ENCODE measurements around the gene CEL.

Gene CEL

DNA sequence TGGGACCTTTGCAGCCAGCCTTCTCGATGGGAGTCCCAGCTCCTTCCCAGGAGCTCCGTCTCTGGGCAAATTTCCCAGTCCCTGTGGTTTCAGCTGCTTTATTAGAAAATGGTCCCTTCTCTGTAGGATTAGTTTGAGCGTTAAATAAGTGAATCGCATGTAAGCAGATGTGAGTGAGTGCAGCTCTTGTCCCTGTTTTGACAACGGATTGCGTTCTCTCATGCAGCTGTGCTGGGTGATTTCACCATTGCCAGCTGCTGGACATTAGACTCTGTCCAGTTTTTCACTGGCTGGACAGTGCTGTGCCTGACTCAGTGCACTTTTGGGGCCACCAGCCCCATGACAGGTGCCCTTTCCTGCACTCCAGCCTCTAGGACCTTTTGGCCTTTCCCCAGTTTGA, 11.6 kb upstream of the CEL start:
- ATAC-seq: no peak
- no peak for TF ChIP-seq RARB (CRISPR knock-in tag; IDR thresholded peaks at IDR 0.05)
- no peak for TF ChIP-seq SNAI2 (CRISPR knock-in tag; IDR thresholded peaks at IDR 0.05)
- no peak for TF ChIP-seq ZFP30 (CRISPR knock-in tag; IDR thresholded peaks at IDR 0.05)
- no peak for TF ChIP-seq ZNF8 (CRISPR knock-in tag; IDR thresholded peaks at IDR 0.05)
- TF ChIP-seq TOX (CRISPR knock-in tag; IDR thresholded peaks at IDR 0.05; ENCODE audit: borderline replicate concordance): no peak

DNA sequence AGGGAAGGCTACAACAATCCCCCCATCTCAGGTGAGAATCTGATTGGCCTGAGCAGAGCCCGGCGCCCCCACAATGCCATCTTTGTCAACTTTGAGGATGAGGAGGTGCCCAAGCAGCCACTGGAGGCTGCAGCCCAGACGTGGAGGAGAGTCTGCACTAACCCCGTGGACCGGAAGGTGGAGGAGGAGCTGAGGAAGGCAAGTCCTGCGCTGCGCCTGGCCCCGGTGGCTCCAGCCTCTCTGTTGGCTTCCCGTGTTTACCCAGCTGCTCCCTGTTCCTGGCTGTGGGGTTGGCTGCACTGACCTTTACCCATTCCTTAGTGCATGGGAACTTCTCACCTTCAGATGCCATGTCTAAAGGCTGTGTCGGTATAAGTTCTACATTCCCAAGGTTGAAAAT, 11.0 kb upstream of the CEL start:
- no peak for TF ChIP-seq SNAI2 (CRISPR knock-in tag; IDR thresholded peaks at IDR 0.05)
- TF ChIP-seq ZFP30 (CRISPR knock-in tag; IDR thresholded peaks at IDR 0.05): no peak
- TF ChIP-seq ISL1 (CRISPR knock-in tag; IDR thresholded peaks at IDR 0.05): no peak
- TF ChIP-seq ZFP3 (CRISPR knock-in tag; IDR thresholded peaks at IDR 0.05): no peak
- no peak for TF ChIP-seq ZC3H10 (CRISPR knock-in tag; IDR thresholded peaks at IDR 0.05)
- no peak for TF ChIP-seq BACH2 (CRISPR knock-in tag; IDR thresholded peaks at IDR 0.05; ENCODE audit: borderline replicate concordance)
- no peak for ATAC-seq

DNA sequence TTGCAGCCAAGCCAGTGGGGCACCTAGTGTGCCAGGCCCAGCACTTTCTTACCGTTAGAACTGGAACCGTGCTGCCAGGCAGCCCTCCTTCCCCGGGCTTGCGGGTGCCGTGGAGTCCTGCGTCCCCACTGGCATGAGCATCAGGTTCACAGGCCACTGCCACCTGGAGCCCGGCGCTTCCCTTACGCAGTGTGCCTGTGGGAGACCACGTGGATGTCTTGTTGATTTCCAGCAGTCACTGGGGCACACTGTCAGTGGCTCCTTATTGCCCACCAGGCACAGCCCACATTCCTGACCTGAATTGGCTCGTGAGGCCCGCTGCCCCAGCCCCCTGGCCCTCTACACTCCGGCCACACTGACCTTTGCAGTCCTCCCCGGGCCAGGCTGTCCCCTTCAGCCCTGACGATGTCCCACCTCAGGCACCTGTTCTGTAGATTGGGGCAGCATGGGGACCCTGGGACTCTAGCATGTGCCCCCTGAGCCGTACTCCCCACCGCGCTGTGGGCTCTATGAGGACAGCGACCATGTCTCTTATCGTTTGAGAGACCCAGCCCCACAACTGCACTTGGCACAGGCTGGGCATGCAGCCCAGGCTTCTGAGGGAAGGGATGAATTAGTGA, 10.4 kb upstream of the CEL start:
- ATAC-seq: no peak
- TF ChIP-seq ESRRG (CRISPR knock-in tag; IDR thresholded peaks at IDR 0.05): no peak
- TF ChIP-seq ZNF565 (CRISPR knock-in tag; conservative IDR thresholded peaks at IDR 0.05; ENCODE audit: low read depth): no peak
- TF ChIP-seq, protein P1, sequence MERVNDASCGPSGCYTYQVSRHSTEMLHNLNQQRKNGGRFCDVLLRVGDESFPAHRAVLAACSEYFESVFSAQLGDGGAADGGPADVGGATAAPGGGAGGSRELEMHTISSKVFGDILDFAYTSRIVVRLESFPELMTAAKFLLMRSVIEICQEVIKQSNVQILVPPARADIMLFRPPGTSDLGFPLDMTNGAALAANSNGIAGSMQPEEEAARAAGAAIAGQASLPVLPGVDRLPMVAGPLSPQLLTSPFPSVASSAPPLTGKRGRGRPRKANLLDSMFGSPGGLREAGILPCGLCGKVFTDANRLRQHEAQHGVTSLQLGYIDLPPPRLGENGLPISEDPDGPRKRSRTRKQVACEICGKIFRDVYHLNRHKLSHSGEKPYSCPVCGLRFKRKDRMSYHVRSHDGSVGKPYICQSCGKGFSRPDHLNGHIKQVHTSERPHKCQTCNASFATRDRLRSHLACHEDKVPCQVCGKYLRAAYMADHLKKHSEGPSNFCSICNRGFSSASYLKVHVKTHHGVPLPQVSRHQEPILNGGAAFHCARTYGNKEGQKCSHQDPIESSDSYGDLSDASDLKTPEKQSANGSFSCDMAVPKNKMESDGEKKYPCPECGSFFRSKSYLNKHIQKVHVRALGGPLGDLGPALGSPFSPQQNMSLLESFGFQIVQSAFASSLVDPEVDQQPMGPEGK (CRISPR knock-in tag; IDR thresholded peaks at IDR 0.05; ENCODE audit: borderline replicate concordance): no peak
- TF ChIP-seq ARNTL (CRISPR knock-in tag; IDR thresholded peaks at IDR 0.05; ENCODE audit: borderline replicate concordance, low read depth): no peak
- TF ChIP-seq, protein P2, sequence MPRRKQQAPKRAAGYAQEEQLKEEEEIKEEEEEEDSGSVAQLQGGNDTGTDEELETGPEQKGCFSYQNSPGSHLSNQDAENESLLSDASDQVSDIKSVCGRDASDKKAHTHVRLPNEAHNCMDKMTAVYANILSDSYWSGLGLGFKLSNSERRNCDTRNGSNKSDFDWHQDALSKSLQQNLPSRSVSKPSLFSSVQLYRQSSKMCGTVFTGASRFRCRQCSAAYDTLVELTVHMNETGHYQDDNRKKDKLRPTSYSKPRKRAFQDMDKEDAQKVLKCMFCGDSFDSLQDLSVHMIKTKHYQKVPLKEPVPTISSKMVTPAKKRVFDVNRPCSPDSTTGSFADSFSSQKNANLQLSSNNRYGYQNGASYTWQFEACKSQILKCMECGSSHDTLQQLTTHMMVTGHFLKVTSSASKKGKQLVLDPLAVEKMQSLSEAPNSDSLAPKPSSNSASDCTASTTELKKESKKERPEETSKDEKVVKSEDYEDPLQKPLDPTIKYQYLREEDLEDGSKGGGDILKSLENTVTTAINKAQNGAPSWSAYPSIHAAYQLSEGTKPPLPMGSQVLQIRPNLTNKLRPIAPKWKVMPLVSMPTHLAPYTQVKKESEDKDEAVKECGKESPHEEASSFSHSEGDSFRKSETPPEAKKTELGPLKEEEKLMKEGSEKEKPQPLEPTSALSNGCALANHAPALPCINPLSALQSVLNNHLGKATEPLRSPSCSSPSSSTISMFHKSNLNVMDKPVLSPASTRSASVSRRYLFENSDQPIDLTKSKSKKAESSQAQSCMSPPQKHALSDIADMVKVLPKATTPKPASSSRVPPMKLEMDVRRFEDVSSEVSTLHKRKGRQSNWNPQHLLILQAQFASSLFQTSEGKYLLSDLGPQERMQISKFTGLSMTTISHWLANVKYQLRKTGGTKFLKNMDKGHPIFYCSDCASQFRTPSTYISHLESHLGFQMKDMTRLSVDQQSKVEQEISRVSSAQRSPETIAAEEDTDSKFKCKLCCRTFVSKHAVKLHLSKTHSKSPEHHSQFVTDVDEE (CRISPR knock-in tag; IDR thresholded peaks at IDR 0.05): no peak
- no peak for TF ChIP-seq BACH2 (CRISPR knock-in tag; IDR thresholded peaks at IDR 0.05; ENCODE audit: borderline replicate concordance)
- no peak for TF ChIP-seq SNAI2 (CRISPR knock-in tag; IDR thresholded peaks at IDR 0.05)
- TF ChIP-seq PPARA (CRISPR knock-in tag; IDR thresholded peaks at IDR 0.05; ENCODE audit: borderline replicate concordance): no peak
- no peak for TF ChIP-seq ZNF8 (CRISPR knock-in tag; IDR thresholded peaks at IDR 0.05)
- TF ChIP-seq TCF4 (CRISPR knock-in tag; IDR thresholded peaks at IDR 0.05; ENCODE audit: borderline replicate concordance): no peak
- TF ChIP-seq CSDC2 (CRISPR knock-in tag; IDR thresholded peaks at IDR 0.05): no peak

DNA sequence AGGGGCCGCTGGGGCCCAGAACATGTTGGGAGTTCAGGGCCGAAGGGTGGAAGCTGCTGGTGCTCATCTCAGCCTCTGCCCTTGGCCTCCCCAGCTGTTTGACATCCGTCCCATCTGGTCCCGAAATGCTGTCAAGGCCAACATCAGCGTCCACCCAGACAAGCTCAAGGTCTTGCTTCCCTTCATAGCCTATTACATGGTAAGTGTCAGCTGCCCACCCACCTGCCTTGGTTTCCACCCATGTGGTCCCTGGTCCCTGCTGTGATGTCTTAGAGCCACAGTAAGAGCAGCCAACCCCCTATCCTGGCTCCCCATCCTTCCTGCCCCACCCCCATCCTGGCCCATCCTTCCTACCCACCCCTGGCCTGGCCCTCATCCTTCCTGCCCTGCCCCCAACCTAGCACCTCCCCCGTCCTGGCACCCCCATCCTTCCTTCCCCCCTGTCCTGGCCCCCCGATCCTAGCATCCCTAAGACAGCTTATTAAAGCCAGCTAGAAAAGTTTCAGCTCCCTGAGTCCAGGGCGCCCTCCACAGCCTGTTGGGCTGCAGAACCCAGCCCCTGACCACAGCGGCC, 9.7 kb upstream of the CEL start:
- TF ChIP-seq, protein P1 (CRISPR knock-in tag; IDR thresholded peaks at IDR 0.05; ENCODE audit: borderline replicate concordance): no peak
- no peak for TF ChIP-seq PPARA (CRISPR knock-in tag; IDR thresholded peaks at IDR 0.05; ENCODE audit: borderline replicate concordance)
- TF ChIP-seq, protein P3, sequence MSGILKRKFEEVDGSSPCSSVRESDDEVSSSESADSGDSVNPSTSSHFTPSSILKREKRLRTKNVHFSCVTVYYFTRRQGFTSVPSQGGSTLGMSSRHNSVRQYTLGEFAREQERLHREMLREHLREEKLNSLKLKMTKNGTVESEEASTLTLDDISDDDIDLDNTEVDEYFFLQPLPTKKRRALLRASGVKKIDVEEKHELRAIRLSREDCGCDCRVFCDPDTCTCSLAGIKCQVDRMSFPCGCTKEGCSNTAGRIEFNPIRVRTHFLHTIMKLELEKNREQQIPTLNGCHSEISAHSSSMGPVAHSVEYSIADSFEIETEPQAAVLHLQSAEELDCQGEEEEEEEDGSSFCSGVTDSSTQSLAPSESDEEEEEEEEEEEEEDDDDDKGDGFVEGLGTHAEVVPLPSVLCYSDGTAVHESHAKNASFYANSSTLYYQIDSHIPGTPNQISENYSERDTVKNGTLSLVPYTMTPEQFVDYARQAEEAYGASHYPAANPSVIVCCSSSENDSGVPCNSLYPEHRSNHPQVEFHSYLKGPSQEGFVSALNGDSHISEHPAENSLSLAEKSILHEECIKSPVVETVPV (CRISPR knock-in tag; IDR thresholded peaks at IDR 0.05): no peak
- no peak for TF ChIP-seq ZNF565 (CRISPR knock-in tag; conservative IDR thresholded peaks at IDR 0.05; ENCODE audit: low read depth)
- no peak for TF ChIP-seq BACH2 (CRISPR knock-in tag; IDR thresholded peaks at IDR 0.05; ENCODE audit: borderline replicate concordance)
- TF ChIP-seq, protein P4, sequence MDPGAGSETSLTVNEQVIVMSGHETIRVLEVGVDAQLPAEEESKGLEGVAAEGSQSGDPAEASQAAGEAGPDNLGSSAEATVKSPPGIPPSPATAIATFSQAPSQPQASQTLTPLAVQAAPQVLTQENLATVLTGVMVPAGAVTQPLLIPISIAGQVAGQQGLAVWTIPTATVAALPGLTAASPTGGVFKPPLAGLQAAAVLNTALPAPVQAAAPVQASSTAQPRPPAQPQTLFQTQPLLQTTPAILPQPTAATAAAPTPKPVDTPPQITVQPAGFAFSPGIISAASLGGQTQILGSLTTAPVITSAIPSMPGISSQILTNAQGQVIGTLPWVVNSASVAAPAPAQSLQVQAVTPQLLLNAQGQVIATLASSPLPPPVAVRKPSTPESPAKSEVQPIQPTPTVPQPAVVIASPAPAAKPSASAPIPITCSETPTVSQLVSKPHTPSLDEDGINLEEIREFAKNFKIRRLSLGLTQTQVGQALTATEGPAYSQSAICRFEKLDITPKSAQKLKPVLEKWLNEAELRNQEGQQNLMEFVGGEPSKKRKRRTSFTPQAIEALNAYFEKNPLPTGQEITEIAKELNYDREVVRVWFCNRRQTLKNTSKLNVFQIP (CRISPR knock-in tag; IDR thresholded peaks at IDR 0.05; ENCODE audit: borderline replicate concordance, low read depth): no peak
- TF ChIP-seq OSR1 (CRISPR knock-in tag; IDR thresholded peaks at IDR 0.05): no peak
- no peak for TF ChIP-seq ZNF70 (CRISPR knock-in tag; IDR thresholded peaks at IDR 0.05)
- TF ChIP-seq GLIS3 (CRISPR knock-in tag; IDR thresholded peaks at IDR 0.05): no peak
- TF ChIP-seq CSDC2 (CRISPR knock-in tag; IDR thresholded peaks at IDR 0.05): no peak
- no peak for TF ChIP-seq RARB (CRISPR knock-in tag; IDR thresholded peaks at IDR 0.05)
- TF ChIP-seq, protein P5, sequence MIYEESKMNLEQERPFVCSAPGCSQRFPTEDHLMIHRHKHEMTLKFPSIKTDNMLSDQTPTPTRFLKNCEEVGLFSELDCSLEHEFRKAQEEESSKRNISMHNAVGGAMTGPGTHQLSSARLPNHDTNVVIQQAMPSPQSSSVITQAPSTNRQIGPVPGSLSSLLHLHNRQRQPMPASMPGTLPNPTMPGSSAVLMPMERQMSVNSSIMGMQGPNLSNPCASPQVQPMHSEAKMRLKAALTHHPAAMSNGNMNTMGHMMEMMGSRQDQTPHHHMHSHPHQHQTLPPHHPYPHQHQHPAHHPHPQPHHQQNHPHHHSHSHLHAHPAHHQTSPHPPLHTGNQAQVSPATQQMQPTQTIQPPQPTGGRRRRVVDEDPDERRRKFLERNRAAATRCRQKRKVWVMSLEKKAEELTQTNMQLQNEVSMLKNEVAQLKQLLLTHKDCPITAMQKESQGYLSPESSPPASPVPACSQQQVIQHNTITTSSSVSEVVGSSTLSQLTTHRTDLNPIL (CRISPR knock-in tag; IDR thresholded peaks at IDR 0.05; ENCODE audit: low read depth): no peak
- ATAC-seq: no peak

Measured in SK-N-SH treated with all-trans-retinoic acid at 6 μM for 48 hours (cell line).